Superior temporal gyrus (tissue), 1 donor: ENCODE data around the gene TOR3A.
"Not testable (repeated sequence)": the region's sequence is repeated elsewhere in the genome, so short reads cannot be mapped to it uniquely, and the experiment has no call there.

Experiments
- DNase-seq: peaks from one replicate; pipeline ENCODE4 v3.0.0-alpha.2; 2016; ENCODE audit errors: extremely low spot score

TOR3A gene

DNA sequence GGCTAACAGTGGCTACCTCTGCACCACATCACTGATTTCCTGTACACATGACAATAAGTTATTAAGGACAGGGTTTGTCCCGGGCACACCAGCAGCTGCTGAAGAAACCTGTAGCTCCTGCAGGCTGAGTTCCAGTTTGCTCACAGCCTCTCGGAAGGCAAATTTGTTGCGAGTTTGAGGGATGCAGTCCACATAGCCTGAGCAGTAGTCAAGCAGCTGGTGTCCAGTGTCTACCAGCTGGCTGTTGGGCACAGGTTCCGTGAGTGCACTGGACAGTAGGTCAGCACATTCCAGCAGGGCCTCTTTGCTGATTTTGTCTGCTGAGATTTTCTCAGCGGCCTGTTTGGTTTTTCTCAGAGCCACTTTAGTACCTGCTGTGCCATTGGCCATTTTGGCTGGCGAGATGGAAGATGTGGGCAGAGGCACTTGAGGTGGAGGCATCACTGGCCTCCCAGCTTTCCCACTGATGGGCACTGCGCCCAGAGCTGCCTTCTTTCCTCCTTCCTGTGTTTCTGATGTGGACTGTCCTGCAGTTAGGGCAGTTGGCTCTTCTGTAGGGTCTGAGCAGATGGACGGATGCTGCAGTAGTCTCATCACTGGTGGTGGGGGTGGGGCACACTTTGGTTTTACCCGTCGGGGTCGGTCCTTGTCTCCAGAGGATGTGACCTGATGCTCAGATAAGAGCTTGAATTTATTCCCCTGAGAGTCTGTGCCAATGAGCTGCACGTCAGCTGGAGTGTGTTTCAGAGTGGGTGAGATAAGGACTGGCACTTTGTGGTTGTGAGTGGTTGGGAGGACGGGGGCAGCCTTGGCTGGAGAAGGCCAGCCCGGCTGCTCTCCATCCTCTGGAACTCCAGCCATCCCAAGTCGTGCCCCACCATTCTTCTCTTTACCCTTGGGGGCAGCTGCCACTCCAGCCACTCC lies 26.1 kb downstream of the TOR3A start:
- no peak for DNase-seq

- no peak for DNase-seq
Measured at GRCh38 chr1:179108644-179109043, 26.8 kb downstream of the TOR3A start.

DNA sequence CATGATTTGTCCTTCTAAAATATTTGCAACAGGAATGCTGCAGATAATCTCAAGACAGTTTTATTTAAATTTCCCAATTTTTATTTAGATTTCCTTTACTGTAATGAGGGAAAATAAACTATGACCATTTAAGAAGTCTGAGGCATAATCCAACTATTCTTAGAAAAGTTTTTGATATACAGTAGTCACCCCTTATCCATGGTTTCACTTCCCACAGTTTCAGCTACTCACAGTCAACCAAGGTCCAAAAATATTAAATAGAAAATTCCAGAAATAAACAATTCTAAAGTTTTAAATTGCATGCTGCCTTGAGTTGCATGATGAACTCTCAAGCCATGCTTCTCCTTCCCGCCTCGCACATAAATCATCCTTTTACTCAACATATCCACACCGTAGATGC lies 33.3 kb downstream of the TOR3A start:
- DNase-seq, result no peak

DNA sequence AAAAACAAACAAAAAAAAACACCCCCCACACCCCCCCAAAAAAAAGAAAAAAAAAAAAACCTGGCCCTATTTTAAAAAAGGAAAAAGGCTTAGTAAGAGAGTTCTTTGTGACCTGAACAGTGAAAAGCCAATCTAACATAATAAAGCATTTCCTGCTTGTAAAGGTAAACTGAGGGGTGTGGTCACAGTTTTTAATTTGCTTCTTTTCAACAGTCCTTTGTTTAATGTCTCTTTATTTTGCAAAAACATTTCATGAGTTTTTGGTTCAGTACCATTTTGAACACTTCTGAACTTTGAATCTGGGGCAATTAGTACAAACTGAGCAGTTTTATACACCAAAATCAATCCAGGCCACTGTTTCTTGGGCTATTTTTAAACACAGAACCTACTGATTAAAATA lies 37.6 kb downstream of the TOR3A start:
- no peak for DNase-seq

- no peak for DNase-seq
Measured at GRCh38 chr1:179120736-179121135, 38.9 kb downstream of the TOR3A start.

DNA sequence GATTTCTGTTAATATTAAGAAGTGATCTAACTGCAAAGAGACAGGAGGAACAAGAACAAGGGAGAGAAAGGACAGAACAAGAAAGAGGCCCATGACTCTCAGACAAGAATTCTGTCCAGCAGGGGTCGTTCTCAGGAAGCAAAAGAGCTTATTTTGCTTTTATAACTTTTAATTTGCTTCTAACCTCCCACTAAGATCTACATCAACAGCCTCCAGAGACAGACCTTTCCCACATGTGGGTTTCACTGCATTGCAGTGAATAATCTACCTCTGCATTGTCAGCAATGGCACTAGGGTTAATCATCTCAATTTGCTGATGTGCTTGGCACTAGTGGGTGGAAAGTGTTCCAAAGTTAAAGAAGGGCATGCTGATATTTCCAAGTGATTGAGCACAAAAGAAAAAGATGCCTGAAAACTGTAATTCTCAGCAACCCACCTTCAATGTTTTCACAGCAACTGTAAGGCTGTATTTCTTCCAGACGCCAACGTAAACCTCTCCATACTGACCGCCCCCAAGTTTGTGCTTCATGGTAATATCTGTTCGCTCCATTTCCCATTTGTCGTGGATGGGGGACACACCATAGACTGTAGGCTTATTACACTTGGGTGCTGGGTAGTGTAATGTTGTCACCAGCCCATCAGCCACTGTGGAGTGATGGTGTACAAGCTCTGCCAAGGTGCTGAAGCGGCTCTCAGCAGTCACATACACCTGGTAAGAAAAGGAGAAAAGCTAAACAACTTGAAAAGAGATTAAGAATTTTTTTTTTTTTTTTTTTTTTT lies 39.5 kb downstream of the TOR3A start:
- DNase-seq, result peak; percentile 82

- DNase-seq, result no peak
Measured at GRCh38 chr1:179124873-179125272, 43.0 kb downstream of the TOR3A start.

DNA sequence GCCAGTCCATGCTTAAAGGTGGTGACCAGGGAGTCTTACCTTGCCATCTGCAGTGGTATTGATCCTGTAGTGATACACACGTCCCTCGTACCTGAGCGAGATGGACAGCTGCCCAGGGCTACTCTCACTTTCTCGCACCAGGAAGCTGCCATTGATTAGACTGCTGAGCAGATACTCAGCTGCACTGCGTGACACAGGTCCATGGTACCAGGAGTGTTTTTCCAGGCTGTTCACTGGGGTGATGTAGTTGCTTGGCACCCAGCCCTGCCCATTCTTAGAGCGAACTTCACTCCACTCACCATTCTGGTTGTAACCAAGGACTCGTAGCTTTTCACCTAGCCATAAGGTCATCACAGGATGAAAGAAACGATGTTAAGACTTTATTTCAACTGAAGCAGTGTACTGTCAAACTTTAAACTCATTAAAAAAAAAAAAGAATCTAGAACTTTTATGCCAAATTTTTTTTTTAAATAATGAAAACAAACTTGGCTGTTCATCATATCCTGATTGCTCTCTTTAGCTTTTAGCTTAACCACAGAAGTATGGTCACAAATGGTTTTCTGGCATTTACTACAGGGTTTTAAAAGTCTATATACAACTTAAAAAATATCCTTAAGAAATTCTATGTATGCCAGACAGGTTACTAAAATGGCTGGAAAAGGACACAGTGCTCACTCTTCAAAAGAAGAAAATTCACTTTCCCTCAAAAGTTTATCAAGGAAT lies 44.6 kb downstream of the TOR3A start:
- no peak for DNase-seq

GRCh38 chr1:179127163-179127895 lies 45.5 kb downstream of the TOR3A start:
- DNase-seq, result no peak

DNA sequence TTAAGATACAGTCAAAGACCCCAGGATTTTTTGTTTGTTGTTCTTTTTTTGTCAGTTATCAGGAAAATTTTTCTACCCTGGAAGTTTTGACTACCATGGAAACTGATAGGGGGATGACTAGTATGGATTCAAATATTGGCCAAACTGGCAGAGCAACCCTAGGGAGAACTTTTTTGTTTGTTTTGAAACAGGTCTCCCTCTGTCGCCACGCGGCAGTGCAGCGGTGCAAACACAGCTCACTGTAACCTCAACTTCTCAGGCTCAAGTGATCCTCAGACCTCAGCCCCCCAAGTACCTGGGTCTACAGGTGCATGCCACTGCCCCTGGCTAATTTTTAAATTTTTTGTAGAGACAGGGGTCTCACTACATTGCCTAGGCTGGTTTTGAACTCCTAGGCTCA lies 46.6 kb downstream of the TOR3A start:
- no peak for DNase-seq

DNA sequence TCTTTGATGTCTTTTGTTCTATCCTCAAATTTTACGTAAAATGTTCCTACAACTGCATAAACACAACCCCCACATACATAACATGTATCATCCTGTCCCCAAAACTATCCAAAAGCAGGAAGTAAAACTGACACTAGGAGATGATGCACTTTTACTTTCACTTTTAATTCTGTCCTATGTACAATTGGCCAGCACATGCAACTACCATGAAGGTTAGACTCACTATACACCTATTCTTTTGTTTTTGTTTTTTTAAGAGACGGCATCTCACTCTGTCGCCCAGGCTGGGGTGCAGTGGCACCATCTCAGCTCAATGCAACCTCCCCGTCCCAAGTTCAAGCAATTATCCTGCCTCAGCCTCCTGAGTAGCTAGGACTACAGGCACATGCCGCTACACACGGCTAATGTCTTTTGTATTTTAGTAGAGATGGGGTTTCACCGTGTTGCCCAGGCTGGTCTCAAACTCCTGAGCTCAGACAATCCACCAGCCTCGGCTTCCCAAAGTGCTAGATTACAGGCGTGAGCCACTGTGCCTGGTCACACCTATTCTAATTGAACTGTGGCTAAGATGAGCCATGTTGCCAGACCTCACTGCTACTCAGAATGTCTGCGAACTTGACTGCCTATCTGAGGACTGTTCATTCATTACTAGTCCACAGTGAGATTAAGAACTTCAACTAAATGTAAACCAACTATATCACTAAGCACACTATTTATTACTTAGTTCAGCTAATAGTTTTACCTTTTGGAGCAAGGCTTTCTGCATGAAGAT lies 48.0 kb downstream of the TOR3A start:
- no peak for DNase-seq

DNA sequence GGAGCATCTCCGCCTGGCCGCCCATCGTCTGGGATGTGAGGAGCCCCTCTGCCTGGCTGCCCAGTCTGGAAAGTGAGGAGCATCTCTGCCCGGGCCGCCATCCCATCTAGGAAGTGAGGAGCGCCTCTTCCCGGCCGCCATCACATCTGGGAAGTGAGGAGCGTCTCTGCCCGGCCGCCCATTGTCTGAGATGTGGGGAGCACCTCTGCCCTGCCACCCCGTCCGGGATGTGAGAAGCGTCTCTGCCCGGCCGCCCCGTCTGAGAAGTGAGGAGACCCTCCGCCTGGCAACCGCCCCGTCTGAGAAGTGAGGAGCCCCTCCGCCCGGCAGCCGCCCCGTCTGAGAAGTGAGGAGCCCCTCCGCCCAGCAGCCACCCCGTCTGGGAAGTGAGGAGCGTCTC lies 53.3 kb downstream of the TOR3A start:
- DNase-seq, result not testable (repeated sequence)

- not testable (repeated sequence) for DNase-seq
Measured at GRCh38 chr1:179135707-179136106, 53.8 kb downstream of the TOR3A start.

- DNase-seq, result no peak
Measured at GRCh38 chr1:179137617-179138255, 55.9 kb downstream of the TOR3A start.

- not testable (repeated sequence) for DNase-seq
Measured at GRCh38 chr1:179138755-179139154, 56.9 kb downstream of the TOR3A start.

GRCh38 chr1:179141592-179142251 lies 59.9 kb downstream of the TOR3A start:
- no peak for DNase-seq

DNA sequence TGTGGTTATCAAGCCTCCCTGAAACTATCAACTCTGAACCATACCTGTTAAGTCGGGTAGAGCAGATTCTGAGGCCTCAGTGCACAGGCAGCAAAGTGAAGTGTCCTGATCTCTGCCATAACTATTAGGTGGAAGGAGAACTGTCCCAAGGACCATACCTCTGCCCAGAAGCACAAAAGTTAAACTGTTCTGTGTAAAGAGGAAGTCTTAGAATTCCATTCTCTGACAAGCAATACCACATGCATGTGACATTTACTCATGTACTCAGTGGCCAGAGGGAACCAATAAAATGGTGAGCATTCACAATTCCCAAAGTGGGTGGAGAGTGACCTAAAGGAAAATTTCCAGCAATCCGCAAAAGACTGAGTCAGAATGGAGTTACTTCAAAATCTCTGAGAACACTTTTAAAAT lies 61.0 kb downstream of the TOR3A start:
- no peak for DNase-seq

DNA sequence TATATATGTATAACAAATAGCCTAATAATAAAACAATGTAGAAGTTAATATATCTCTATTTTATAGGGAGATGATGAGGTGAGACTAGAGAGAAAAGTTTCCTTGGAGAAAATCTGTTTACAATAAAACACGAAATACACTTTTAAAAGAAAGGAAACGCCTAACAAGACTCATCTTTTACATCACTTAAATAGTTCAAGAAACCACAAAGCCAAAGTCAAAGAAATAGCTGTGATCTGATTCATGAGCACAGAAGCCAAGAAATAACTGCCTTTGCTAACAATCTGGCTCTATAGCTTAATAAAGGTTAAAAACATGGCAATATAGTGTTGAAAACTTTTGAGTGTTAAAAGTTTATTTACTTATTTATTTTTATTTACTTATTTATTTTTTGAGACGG lies 61.5 kb downstream of the TOR3A start:
- no peak for DNase-seq

GRCh38 chr1:179144626-179145025 lies 62.8 kb downstream of the TOR3A start:
- DNase-seq, result no peak

GRCh38 chr1:179145521-179145920 lies 63.7 kb downstream of the TOR3A start:
- DNase-seq, result no peak
